A673 (cell line): ENCODE measurements around the gene CDA. TPM values are rescaled to one million over a fixed set of nuclear protein-coding genes. Genes with fewer than 3 reads are reported as not detected.

ENCODE experiments used
- BruUV-seq: library from RNA; stranded (reverse); fragments of 400-500 nt; replicated peaks from 2 replicates; lab custom pipeline; 2021; lab: Mats Ljungman, UMichigan
- CTCF ChIA-PET: fragments of 300-600 bp; sonication (Branson Sonifier 250); formaldehyde crosslinking; loops from one replicate; lab custom pipeline; 2022; ENCODE audit warnings: antibody characterized with exemption; lab: Charles Lee
- POLR2A ChIA-PET: fragments of 300-600 bp; sonication (Branson Sonifier 250); formaldehyde crosslinking; loops from one replicate; lab custom pipeline; 2022; ENCODE audit warnings: antibody characterized with exemption; ENCODE audit not compliant: low non-redundant PET; lab: Charles Lee
- DNase-seq: peaks from one replicate; pipeline ENCODE4 v3.0.0-alpha.2; 2015; ENCODE audit warnings: low spot score
- H3K27ac ChIP-seq: fragments of 200-600 bp; sonication (generic); 2 replicates; pipeline ENCODE4 v1.5.1; 2016; ENCODE audit warnings: mixed run types, low read depth, mild to moderate bottlenecking, mixed read lengths, antibody characterized with exemption, low read length; ENCODE audit not compliant: poor library complexity, severe bottlenecking
- H3K27me3 ChIP-seq: fragments of 200-600 bp; sonication (generic); replicated peaks from 2 replicates; pipeline ENCODE4 v1.6.1; 2017; ENCODE audit warnings: mixed run types, low read depth, mild to moderate bottlenecking, mixed read lengths, antibody characterized with exemption, low read length; ENCODE audit not compliant: insufficient read depth, poor library complexity
- H3K36me3 ChIP-seq: fragments of 200-600 bp; sonication (generic); 2 replicates; pipeline ENCODE4 v1.6.1; 2016; ENCODE audit warnings: mixed run types, mild to moderate bottlenecking, mixed read lengths, antibody characterized with exemption, low read length; ENCODE audit not compliant: insufficient read depth, poor library complexity, severe bottlenecking
- H3K4me1 ChIP-seq: fragments of 200-600 bp; sonication (generic); 2 replicates; pipeline ENCODE4 v1.6.1; 2017; ENCODE audit warnings: mixed run types, mild to moderate bottlenecking, mixed read lengths, antibody characterized with exemption, low read length; ENCODE audit not compliant: insufficient read depth, poor library complexity, severe bottlenecking
- H3K4me3 ChIP-seq: fragments of 200-600 bp; sonication (generic); 2 replicates; pipeline ENCODE4 v1.5.1; 2016; ENCODE audit warnings: low read depth, mixed run types, mild to moderate bottlenecking, mixed read lengths, low read length; ENCODE audit not compliant: poor library complexity, severe bottlenecking
- H3K9me3 ChIP-seq: fragments of 200-600 bp; sonication (generic); 2 replicates; pipeline ENCODE4 v1.6.1; 2016; ENCODE audit warnings: mixed run types, low read depth, mild to moderate bottlenecking, mixed read lengths, antibody characterized with exemption, low read length; ENCODE audit not compliant: poor library complexity, severe bottlenecking
- EZH2 ChIP-seq: fragments of 200-600 bp; sonication (generic); IDR thresholded peaks from 2 replicates; pipeline ENCODE4 v1.6.1; 2017; ENCODE audit warnings: borderline replicate concordance, low read depth, mild to moderate bottlenecking, mixed read lengths, antibody characterized with exemption, low read length; ENCODE audit not compliant: poor library complexity, severe bottlenecking
- intact Hi-C: fragments of 100-400 bp; cut with micrococcal nuclease; formaldehyde crosslinking; loops from one replicate; pipeline ENCODE4 v1.10.0; 2022; ENCODE audit not compliant: unreplicated experiment
- total RNA-seq: library from RNA; stranded (reverse); gene quantifications from 2 replicates; pipeline ENCODE4 v1.2.3, GENCODE V29; 2021
- TF ChIP-seq, protein P1 (sequence below): fragments of 300-800, 200-600 bp; sonication (generic); conservative IDR thresholded peaks from 2 replicates; pipeline ENCODE4 v1.5.1; 2017; ENCODE audit warnings: low read depth, mild to moderate bottlenecking, antibody characterized with exemption, low read length, moderate library complexity, mixed read lengths

Gene CDA
- total RNA-seq, 1 experiment from 2014 or later, result not detected

DNA sequence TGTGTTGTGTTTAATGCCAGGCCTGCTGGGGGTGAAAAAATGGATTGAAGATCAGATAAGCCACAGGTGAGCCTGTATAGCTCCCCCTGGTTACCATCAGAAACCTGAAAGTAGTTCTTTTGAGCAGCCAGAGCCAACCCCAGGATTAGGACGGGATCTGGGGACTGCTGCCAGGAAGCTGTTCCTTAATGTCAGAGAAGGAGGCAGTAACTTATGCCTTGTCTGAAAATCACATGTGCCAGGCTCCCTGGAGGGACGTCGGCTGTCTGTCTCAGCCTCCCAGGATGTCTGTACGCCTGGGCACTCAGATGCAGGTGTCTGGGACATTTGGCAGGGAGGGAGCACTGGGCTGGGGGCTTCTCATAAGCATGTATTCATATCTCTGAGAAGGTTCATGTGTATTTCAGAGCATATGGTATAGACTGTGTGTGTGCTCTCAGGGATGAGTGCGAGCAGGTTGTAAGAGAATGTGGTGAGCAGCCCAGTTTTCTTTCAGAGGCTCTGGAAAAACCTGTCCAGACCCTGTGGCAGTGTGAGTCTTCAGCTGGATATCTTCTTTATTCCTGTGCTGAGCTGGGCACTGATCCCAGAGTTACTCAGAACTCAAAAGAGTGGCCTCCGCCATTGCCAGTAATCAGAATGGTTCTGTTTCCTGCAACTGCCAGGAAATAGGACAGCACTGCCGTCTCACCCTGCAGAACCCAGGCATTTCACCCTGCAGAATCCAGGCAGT, 33.7 kb upstream of the CDA start:
- ChIA-PET CTCF (no interaction called here), POLR2A (no interaction called here)
- no TSS peak for BruUV-seq
- H3K4me3 ChIP-seq, result no peak overlapping the region
- intact Hi-C loops, result no loop called here
- H3K27ac ChIP-seq, result no peak overlapping the region
- no peak for DNase-seq
- no peaks in the 10 kb centered on the region for H3K9me3 ChIP-seq
- peaks cover 72% of the 10 kb centered on the region for H3K27me3 ChIP-seq
- no peaks in the 10 kb centered on the region for H3K36me3 ChIP-seq
- TF ChIP-seq EZH2, result no peak
- TF ChIP-seq, protein P1, sequence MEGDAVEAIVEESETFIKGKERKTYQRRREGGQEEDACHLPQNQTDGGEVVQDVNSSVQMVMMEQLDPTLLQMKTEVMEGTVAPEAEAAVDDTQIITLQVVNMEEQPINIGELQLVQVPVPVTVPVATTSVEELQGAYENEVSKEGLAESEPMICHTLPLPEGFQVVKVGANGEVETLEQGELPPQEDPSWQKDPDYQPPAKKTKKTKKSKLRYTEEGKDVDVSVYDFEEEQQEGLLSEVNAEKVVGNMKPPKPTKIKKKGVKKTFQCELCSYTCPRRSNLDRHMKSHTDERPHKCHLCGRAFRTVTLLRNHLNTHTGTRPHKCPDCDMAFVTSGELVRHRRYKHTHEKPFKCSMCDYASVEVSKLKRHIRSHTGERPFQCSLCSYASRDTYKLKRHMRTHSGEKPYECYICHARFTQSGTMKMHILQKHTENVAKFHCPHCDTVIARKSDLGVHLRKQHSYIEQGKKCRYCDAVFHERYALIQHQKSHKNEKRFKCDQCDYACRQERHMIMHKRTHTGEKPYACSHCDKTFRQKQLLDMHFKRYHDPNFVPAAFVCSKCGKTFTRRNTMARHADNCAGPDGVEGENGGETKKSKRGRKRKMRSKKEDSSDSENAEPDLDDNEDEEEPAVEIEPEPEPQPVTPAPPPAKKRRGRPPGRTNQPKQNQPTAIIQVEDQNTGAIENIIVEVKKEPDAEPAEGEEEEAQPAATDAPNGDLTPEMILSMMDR, result no peak
- H3K4me1 ChIP-seq, result no peaks in the 10 kb centered on the region

DNA sequence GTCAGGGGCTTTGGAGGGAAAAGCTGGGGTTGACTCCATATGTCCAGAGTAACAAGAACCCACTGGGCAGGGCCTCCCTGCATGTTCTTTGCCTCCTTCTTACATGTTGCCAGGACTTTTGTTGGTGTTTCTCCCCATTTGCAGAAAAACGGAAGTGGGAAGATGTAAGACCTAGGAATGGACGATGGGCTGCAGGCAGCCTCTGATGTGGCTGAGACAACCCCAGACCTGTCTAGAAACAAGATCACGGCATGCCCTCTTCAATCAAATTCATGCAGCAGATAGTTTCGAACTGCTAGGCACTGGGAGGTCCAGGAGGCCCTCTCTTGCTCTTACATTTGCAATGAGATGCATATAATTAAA, 33.2 kb upstream of the CDA start:
- no TSS peak for BruUV-seq
- no peaks in the 10 kb centered on the region for H3K4me1 ChIP-seq
- H3K36me3 ChIP-seq, result no peaks in the 10 kb centered on the region
- peaks cover 75% of the 10 kb centered on the region for H3K27me3 ChIP-seq
- TF ChIP-seq EZH2, result no peak
- TF ChIP-seq, protein P1, result no peak
- DNase-seq, result no peak
- POLR2A ChIA-PET, result interaction anchor here (0.6 kb wide), 1 partner anchor 47 kb away, joined by 3 read pairs; no protein-coding TSS in a partner anchor
- no peak overlapping the region for H3K4me3 ChIP-seq
- no peaks in the 10 kb centered on the region for H3K9me3 ChIP-seq
- intact Hi-C loops, result no loop called here
- H3K27ac ChIP-seq, result no peak overlapping the region
- CTCF ChIA-PET, result no interaction called here

DNA sequence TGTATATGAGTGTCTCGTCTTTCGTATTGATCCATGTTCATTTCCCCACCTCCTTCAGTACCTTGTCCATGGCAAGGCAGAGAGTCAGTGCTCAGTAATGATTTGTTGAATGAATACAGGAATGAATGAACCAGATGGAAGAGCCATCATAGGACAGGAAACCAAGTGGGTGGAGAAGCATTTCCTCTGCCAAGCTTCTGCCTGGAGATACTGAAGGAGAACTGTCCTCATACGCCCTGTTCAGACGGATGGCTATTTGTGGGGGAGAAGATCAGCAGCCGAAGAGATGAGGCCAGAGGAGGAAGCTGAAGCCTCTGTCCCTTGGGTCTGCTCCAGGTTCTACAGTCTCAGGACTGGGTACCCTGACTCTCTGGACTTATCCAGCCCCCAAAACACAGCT, 30.7 kb upstream of the CDA start:
- no TSS peak for BruUV-seq
- CTCF ChIA-PET, result no interaction called here
- H3K4me3 ChIP-seq, result no peak overlapping the region
- TF ChIP-seq EZH2, result no peak
- TF ChIP-seq, protein P1, result no peak
- no peak overlapping the region for H3K27ac ChIP-seq
- intact Hi-C loops, result no loop called here
- no peaks in the 10 kb centered on the region for H3K4me1 ChIP-seq
- H3K9me3 ChIP-seq, result no peaks in the 10 kb centered on the region
- H3K36me3 ChIP-seq, result no peaks in the 10 kb centered on the region
- peaks cover 50% of the 10 kb centered on the region for H3K27me3 ChIP-seq
- POLR2A ChIA-PET, result no interaction called here
- DNase-seq, result no peak
